Heart left ventricle (tissue), 16 donors: ENCODE results near the gene MACROD1. TPM values are rescaled to one million over a fixed set of nuclear protein-coding genes. Genes with fewer than 3 reads are reported as not detected.
A peak's percentile ranks its signal among the peaks of the same experiment; 100 is the strongest.

Source experiments
- ATAC-seq, 4 donors: fragments of 200-7000 bp; cut with Tn5 transposase; one replicate each; pipeline ENCODE4 v1.9.1; 2020 to 2022; ENCODE audit warnings: moderate library complexity in 4 of 4, mild to moderate bottlenecking in 3 of 4, moderate number of reproducible peaks in 1 of 4
- DNase-seq, 5 donors: peaks; one replicate each; pipeline ENCODE4 v3.0.0-alpha.2; 2020
- H3K27ac ChIP-seq, 12 donors: fragments of 200-600 bp; sonication (generic) in 4 of 12; one replicate each; pipeline versions ENCODE4 v1.5.0 to v1.8.0; 2016 to 2022; ENCODE audit warnings: mild to moderate bottlenecking in 2 of 12
- H3K27me3 ChIP-seq, 9 donors: fragments of 200-600 bp; sonication (generic) in 2 of 9; one replicate each; pipeline versions ENCODE4 v1.5.1 to v1.8.0; 2016 to 2022; ENCODE audit warnings: mild to moderate bottlenecking in 3 of 9
- H3K36me3 ChIP-seq, 9 donors: fragments of 200-600 bp; sonication (generic) in 2 of 9; one replicate each; pipeline versions ENCODE4 v1.5.0 to v1.8.0; 2018 to 2022; ENCODE audit warnings: mild to moderate bottlenecking in 2 of 9
- H3K4me1 ChIP-seq, 12 donors: fragments of 200-600 bp; sonication (generic) in 4 of 12; one replicate each; pipeline versions ENCODE4 v1.5.0 to v1.8.0; 2016 to 2022; ENCODE audit warnings: mild to moderate bottlenecking in 3 of 12
- H3K4me3 ChIP-seq, 12 donors: fragments of 200-600 bp; sonication (generic) in 4 of 12; one replicate each; pipeline versions ENCODE4 v1.5.0 to v1.8.0; 2017 to 2022; ENCODE audit warnings: mild to moderate bottlenecking in 9 of 12, moderate library complexity in 4 of 12
- H3K9me3 ChIP-seq, 12 donors: fragments of 200-600 bp; sonication (generic) in 4 of 12; one replicate each; pipeline versions ENCODE4 v1.5.0 to v1.8.0; 2016 to 2022; ENCODE audit warnings: mild to moderate bottlenecking in 1 of 12
- POLR2A ChIP-seq, 2 donors: fragments of 450-650 bp; IDR thresholded peaks; one replicate each; pipeline ENCODE4 v1.6.1; 2017; ENCODE audit warnings: antibody characterized with exemption in 2 of 2, mild to moderate bottlenecking in 2 of 2, moderate library complexity in 2 of 2
- WGBS, 4 donors: extraction: QIAGEN DNeasy Blood & Tissue Kit in 2 of 4; methylation state at CpG; one replicate each; pipeline versions ENCODE4 v1.1.5 to v1.1.7; 2013 to 2018; 5-methylcytosine and 5-hydroxymethylcytosine counted together
- intact Hi-C, 10 donors: fragments of 100-400 bp; cut with DNase I; formaldehyde crosslinking; loops; one replicate each; pipeline versions ENCODE4 v1.11.1 to v1.14.2; 2022
- polyA plus RNA-seq, 2 donors: library from polyadenylated mRNA; stranded (reverse); fragments of 200-250 nt; gene quantifications; one replicate each; pipeline ENCODE4 v1.2.3, GENCODE V29; 2013
- total RNA-seq, 9 donors: library from RNA; depleted of rRNA in 2 of 9; stranded (reverse); fragments of >200 nt in 2 of 9; fragmentation: NEBNext Ultra II Directional in 3 of 9; extraction: Animal tissue kit (Norgen Biotek cat#: 25700) in 3 of 9; gene quantifications; one replicate each; pipeline versions ENCODE4 v1.1.0 to v1.2.4, GENCODE V29; 2016 to 2023
- TF ChIP-seq, protein P1 (sequence below), 12 donors: fragments of 200-600 bp; sonication (generic) in 4 of 12; IDR thresholded peaks; one replicate each; pipeline versions ENCODE4 v1.5.0 to v1.8.0; 2018 to 2022; ENCODE audit warnings: antibody characterized with exemption in 12 of 12, mild to moderate bottlenecking in 5 of 12
- donor health status: ischemic (EF 13 %, LVEDD 7.1; RV severe dilation, severe dysfunction).
- donor health status: healthy with polysubstance abuse.
- donor health status: DM: no; HTN: yes; CAD: no.
- donor health status: DM: no; HTN: no; CAD: no.
- donor health status: ischemic (EF 25% LVEDD 6.9; RV normal size, moderate dysfunction).
- donor health status: ischemic (EF 25% LVEDD 5.7; RV mildly dilated, moderate dysfunction).
- donor health status: healthy.
- donor health status: DM: yes; HTN: yes; CAD: no.
- donor health status: ischemic (EF 35%, LVEDD 5.7; RV mildly dilated, moderate dysfunction).
- donor health status: nonischemic (EF 11% LVEDD 7.7; RV severe dilation, severe dysfunction).
- donor health status: DM: yes; HTN: yes; CAD: no.
- donor health status: PGD.
- donor health status: ischemic (EF 29% LVEDD 5.4; RV normal size, mild dysfunction).
- donor health status: nonischemic (EF 23%, LVEDD 6.1; RV moderate dilation, normal function).

The MACROD1 gene
- total and polyA plus RNA-seq, 11 donors: 48.9 to 287 (median 116) TPM

DNA sequence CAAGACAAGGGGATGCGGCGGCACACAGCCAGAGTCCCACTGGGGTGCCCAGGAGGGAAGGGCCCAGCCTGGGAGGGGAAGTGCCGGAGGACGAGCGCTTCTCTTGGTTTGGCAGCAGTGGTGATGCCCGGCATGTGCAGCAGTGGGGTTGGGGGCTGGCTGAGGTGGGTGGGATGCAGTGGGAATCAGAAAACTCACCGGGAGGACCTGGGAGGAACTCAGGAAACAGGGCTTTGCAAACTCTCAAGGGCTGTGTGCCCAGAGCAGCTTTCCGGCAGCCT, 43.6 kb upstream of the MACROD1 start:
- Histone ChIP-seq H3K4me3 (no peak overlapping the region), H3K36me3 (peaks cover 0 to 63% (median 6%) of the 10 kb centered on the region in 9 donors), H3K27me3 (no peaks in the 10 kb centered on the region), H3K9me3 (no peaks in the 10 kb centered on the region), H3K27ac (no peak overlapping the region), H3K4me1 (peaks cover 0 to 39% (median 22%) of the 10 kb centered on the region in 12 donors)
- intact Hi-C loops: no loop called here
- peak in 1 of 5 donors; percentile 31 for DNase-seq
- 85 to 93% (median 87%) methylated on average over 8 of the region's 8 CpGs for WGBS, 4 donors
- ATAC-seq: no peak
- TF ChIP-seq, protein P1, sequence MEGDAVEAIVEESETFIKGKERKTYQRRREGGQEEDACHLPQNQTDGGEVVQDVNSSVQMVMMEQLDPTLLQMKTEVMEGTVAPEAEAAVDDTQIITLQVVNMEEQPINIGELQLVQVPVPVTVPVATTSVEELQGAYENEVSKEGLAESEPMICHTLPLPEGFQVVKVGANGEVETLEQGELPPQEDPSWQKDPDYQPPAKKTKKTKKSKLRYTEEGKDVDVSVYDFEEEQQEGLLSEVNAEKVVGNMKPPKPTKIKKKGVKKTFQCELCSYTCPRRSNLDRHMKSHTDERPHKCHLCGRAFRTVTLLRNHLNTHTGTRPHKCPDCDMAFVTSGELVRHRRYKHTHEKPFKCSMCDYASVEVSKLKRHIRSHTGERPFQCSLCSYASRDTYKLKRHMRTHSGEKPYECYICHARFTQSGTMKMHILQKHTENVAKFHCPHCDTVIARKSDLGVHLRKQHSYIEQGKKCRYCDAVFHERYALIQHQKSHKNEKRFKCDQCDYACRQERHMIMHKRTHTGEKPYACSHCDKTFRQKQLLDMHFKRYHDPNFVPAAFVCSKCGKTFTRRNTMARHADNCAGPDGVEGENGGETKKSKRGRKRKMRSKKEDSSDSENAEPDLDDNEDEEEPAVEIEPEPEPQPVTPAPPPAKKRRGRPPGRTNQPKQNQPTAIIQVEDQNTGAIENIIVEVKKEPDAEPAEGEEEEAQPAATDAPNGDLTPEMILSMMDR (IDR thresholded peaks at IDR 0.05): no peak
- TF ChIP-seq POLR2A (IDR thresholded peaks at IDR 0.05): no peak

- no peaks in the 10 kb centered on the region for H3K27me3 ChIP-seq
- no peaks in the 10 kb centered on the region for H3K9me3 ChIP-seq
- WGBS, 4 donors: 84 to 87% (median 85%) methylated on average over 15 to 18 of the region's 18 CpGs
- H3K27ac ChIP-seq: peak overlapping the region in 7 of 12 donors; percentile 9 to 98 (median 88)
- H3K4me3 ChIP-seq: peak overlapping the region in 1 of 12 donors; percentile 75
- no peak for TF ChIP-seq POLR2A (IDR thresholded peaks at IDR 0.05)
- TF ChIP-seq, protein P1 (IDR thresholded peaks at IDR 0.05): no peak
- DNase-seq (peak in 2 of 5 donors; percentile 24 to 59), ATAC-seq (no peak)
- peaks cover 0 to 44% (median 26%) of the 10 kb centered on the region in 12 donors for H3K4me1 ChIP-seq
- intact Hi-C loops: no loop called here
- H3K36me3 ChIP-seq: peaks cover 0 to 63% (median 10%) of the 10 kb centered on the region in 9 donors
Measured at GRCh38 chr11:64208796-64209562, 43.1 kb upstream of the MACROD1 start.

- Histone ChIP-seq H3K27me3 (no peaks in the 10 kb centered on the region), H3K27ac (peak overlapping the region; percentile 33 to 98 (median 86)), H3K4me3 (peak overlapping the region in 11 of 12 donors; percentile 14 to 75 (median 52)), H3K9me3 (no peaks in the 10 kb centered on the region), H3K4me1 (peaks cover 0 to 47% (median 27%) of the 10 kb centered on the region in 12 donors), H3K36me3 (peaks cover 0 to 65% (median 17%) of the 10 kb centered on the region in 9 donors)
- WGBS, 4 donors: 70 to 79% (median 78%) methylated on average over 14 to 23 of the region's 23 CpGs
- DNase-seq (peak in 2 of 5 donors; percentile 23 to 71), ATAC-seq (peak in 1 of 4 donors; percentile 3)
- TF ChIP-seq, protein P1 (IDR thresholded peaks at IDR 0.05): no peak
- no peak for TF ChIP-seq POLR2A (IDR thresholded peaks at IDR 0.05)
- intact Hi-C loops: no loop called here
Measured at GRCh38 chr11:64208086-64208795, 42.3 kb upstream of the MACROD1 start.
